Measurements from ENCODE around the gene DYNC2H1.

- TF ChIP-seq CTCF (IDR thresholded peaks at IDR 0.05) (no peak), POLR2A (IDR thresholded peaks at IDR 0.05) (no peak), EP300 (IDR thresholded peaks at IDR 0.05) (no peak)
Observed at GRCh38 chr11:103395612-103396011, 286.4 kb downstream of the DYNC2H1 start.
